GM23338 (cell line): ENCODE data around the gene THSD4.

Experiments
- CTCF ChIP-seq, 2 experiments: fragments of 200-600 bp in 1 of 2; sonication (generic) in 1 of 2; conservative IDR thresholded peaks; 2 replicates each; pipeline versions ENCODE4 v1.5.1 to v1.6.1; 2016 to 2017; ENCODE audit warnings: antibody characterized with exemption in 2 of 2, low read depth in 2 of 2, mild to moderate bottlenecking in 2 of 2, moderate library complexity in 1 of 2
- EZH2 ChIP-seq: fragments of 200-600 bp; sonication (generic); IDR thresholded peaks from one replicate; pipeline ENCODE4 v1.8.0; 2017; ENCODE audit warnings: antibody characterized with exemption, mild to moderate bottlenecking, low read depth; ENCODE audit not compliant: unreplicated experiment
- EZH2phosphoT487 ChIP-seq: fragments of 200-600 bp; sonication (generic); IDR thresholded peaks from one replicate; pipeline ENCODE4 v1.8.1; 2018; ENCODE audit warnings: antibody characterized with exemption; ENCODE audit not compliant: unreplicated experiment
- POLR2AphosphoS5 ChIP-seq: IDR thresholded peaks from 2 replicates; pipeline ENCODE4 v1.6.1; 2016; ENCODE audit warnings: antibody characterized with exemption, low read depth
- STAT1 ChIP-seq: IDR thresholded peaks from one replicate; pipeline ENCODE4 v1.6.1; 2016; ENCODE audit warnings: antibody characterized with exemption; ENCODE audit not compliant: unreplicated experiment
- ZNF114 ChIP-seq: fragments of 250-450 bp; sonication (Bioruptor Pico); IDR thresholded peaks from 2 replicates; pipeline ENCODE4 v1.5.0; 2020; ENCODE audit warnings: mild to moderate bottlenecking, moderate library complexity
- TF ChIP-seq, protein P1 (sequence below): IDR thresholded peaks from one replicate; pipeline ENCODE4 v1.6.1; 2018; ENCODE audit warnings: antibody characterized with exemption; ENCODE audit not compliant: unreplicated experiment

DNA sequence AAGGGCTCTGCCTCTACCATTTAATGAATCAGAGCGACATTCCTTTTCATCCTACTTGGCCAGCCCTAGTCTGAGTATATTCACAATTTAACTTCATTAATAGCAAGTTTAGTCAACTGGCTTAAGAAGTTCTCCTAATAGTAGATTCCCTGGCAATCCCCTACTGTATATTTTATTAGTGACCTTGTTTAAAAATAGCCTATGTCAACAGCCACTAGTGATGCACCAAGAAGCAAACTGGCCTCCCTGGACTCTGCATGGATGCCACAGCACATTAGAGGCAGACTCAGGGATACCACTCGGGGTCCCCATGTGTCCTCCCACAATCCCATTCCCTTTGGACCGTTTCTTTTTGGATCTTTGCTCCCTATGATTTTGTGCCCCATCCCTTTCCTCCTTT is 83.6 kb downstream of the THSD4 start:
- no peak for TF ChIP-seq ZNF114 (CRISPR knock-in tag)
- TF ChIP-seq CTCF (conservative IDR thresholded peaks at IDR 0.05; ENCODE audit: low read depth in 2 of 2) = no peak
- no peak for TF ChIP-seq EZH2
- TF ChIP-seq, protein P1, sequence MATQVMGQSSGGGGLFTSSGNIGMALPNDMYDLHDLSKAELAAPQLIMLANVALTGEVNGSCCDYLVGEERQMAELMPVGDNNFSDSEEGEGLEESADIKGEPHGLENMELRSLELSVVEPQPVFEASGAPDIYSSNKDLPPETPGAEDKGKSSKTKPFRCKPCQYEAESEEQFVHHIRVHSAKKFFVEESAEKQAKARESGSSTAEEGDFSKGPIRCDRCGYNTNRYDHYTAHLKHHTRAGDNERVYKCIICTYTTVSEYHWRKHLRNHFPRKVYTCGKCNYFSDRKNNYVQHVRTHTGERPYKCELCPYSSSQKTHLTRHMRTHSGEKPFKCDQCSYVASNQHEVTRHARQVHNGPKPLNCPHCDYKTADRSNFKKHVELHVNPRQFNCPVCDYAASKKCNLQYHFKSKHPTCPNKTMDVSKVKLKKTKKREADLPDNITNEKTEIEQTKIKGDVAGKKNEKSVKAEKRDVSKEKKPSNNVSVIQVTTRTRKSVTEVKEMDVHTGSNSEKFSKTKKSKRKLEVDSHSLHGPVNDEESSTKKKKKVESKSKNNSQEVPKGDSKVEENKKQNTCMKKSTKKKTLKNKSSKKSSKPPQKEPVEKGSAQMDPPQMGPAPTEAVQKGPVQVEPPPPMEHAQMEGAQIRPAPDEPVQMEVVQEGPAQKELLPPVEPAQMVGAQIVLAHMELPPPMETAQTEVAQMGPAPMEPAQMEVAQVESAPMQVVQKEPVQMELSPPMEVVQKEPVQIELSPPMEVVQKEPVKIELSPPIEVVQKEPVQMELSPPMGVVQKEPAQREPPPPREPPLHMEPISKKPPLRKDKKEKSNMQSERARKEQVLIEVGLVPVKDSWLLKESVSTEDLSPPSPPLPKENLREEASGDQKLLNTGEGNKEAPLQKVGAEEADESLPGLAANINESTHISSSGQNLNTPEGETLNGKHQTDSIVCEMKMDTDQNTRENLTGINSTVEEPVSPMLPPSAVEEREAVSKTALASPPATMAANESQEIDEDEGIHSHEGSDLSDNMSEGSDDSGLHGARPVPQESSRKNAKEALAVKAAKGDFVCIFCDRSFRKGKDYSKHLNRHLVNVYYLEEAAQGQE = no peak
- TF ChIP-seq POLR2AphosphoS5 = no peak
- no peak for TF ChIP-seq STAT1
- no peak for TF ChIP-seq EZH2phosphoT487
